ENCODE data around the gene ECI1.
"Not testable (repeated sequence)": the region's sequence is repeated elsewhere in the genome, so short reads cannot be mapped to it uniquely, and the experiment has no call there.

ECI1 gene

DNA sequence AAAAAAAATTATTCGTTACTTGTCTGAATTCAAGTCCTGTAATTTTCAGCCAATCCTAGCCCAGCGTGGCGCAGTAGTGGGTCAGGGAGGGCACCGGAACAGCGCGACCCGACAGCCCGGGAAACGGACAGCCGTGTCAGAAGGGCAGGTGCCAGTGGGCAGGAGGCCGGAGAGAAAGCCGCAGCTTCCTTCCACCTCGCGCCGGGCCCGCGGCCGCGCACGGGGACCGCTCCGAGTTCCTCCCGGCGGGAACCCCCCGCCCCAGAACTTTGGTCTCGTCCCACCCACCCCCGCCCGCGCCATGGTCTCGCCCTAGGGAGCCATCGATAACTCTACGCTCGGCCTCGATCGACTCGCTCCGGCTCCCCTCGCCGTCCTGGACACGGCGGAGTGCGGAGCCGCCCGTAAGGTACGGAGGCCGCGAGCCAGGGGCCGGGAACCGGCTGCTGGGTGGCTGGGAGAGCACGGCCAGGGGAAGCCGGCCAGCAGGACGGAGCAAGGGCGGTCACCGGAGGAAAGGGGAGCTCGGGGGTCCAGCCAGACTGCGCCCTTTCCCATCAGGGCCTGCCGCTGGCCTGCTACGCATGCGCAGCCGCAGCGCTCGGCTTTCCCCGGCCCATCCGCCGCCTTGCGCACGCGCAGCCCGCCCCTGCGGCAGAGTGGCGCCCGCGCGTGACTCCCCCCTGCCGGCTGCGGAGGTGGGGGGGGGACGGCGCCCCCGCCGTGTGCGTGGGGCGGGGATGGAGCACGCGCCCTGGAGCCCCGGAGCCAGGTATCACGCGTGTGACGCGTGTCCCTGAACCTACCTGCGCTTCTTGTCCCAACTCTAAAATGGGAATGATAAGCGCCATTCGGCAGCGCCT is 46.1 kb downstream of the ECI1 start, which contains the start of gene MLST8:
Gene MLST8, plus strand, starts transcription at position 351 of the 863 bp plus-strand sequence. CDS start 632 bp downstream, outside the sequence.
- H4K20me1 ChIP-seq (ENCODE audit: insufficient read depth, low read length), result no peaks in the 10 kb centered on the region
- no peak for TF ChIP-seq EZH2 (IDR thresholded peaks at IDR 0.05; ENCODE audit: borderline replicate concordance, low read length)
- no peak; the same call in 1 of the 2 replicates for TF ChIP-seq CTCF (IDR thresholded peaks at IDR 0.05; ENCODE audit: low read length)
- H3K9me2 ChIP-seq (ENCODE audit: low read depth, low read length), result no peaks in the 10 kb centered on the region
- H3K27ac ChIP-seq (ENCODE audit: low read depth, low read length, poor library complexity, severe bottlenecking), result peak within 1 kb of the TSS; percentile 55
- no peaks in the 10 kb centered on the region for H3K79me2 ChIP-seq (ENCODE audit: insufficient read depth, low read length)
- H3K9me3 ChIP-seq (ENCODE audit: low read length), result no peaks in the 10 kb centered on the region
- peaks cover 7% of the 10 kb centered on the region; the same call in 1 of the 2 replicates for H3K27me3 ChIP-seq (ENCODE audit: insufficient read depth, low read length)
- peaks cover 22% of the 10 kb centered on the region for H3K4me1 ChIP-seq (ENCODE audit: insufficient read depth, low read length, severe bottlenecking)
- H3K9ac ChIP-seq (ENCODE audit: low read length), result peak within 1 kb of the TSS; percentile 96
- peak within 1 kb of the TSS; percentile 51; the same call in 1 of the 2 replicates for H2AFZ ChIP-seq (ENCODE audit: low read length)
- H3K36me3 ChIP-seq (ENCODE audit: insufficient read depth, low read length), result peaks cover 33% of the 10 kb centered on the region; the same call in 1 of the 2 replicates
- peak within 1 kb of the TSS; percentile 96 for H3K4me2 ChIP-seq (ENCODE audit: low read length)
- peak within 1 kb of the TSS; percentile 90 for H3K4me3 ChIP-seq (ENCODE audit: low read depth, low read length, poor library complexity, severe bottlenecking)
- no peaks in the 10 kb centered on the region; the same call in 1 of the 2 replicates for H3F3A ChIP-seq (ENCODE audit: insufficient read depth, low read length)

DNA sequence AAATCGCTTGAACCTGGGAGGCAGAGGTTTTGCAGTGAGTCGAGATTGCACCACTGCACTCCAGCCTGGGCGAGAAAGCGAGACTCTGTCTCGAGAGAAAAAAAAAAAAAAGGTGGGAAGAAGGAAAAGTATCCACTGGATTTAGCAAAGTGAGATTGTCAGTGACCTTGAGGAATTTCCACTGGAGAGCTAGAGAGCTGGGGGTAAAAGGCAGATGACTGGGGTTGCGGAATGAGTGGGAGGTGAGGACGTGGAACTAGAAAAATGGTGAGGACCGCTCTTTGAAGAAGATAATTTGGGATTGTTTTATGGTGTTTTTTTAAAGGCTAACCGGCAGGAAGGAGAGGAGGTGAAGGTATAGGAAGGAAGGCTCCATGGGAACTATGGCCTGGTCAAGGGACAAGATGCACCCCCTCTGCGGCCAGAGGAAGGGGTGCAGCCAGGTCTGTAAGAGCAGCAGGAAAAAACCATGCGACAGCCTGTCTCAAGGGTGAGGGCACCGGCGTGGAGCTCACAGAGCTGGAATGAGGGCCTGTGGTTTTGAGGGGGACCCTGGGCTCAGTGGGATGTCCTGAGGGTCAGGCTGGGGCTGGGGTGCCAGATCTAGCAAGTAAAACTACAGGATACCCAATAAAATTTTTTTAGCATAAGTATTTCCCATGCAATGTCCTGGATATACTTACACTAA is 46.8 kb downstream of the ECI1 start:
- Histone ChIP-seq H3K4me2 (ENCODE audit: low read length) (peak overlapping the region; percentile 96), H3K36me3 (ENCODE audit: insufficient read depth, low read length) (peaks cover 30% of the 10 kb centered on the region; the same call in 1 of the 2 replicates), H3F3A (ENCODE audit: insufficient read depth, low read length) (no peaks in the 10 kb centered on the region; the same call in 1 of the 2 replicates), H3K4me3 (ENCODE audit: low read depth, low read length, poor library complexity, severe bottlenecking) (peak overlapping the region; percentile 90), H3K9me3 (ENCODE audit: low read length) (no peaks in the 10 kb centered on the region), H2AFZ (ENCODE audit: low read length) (peak overlapping the region; percentile 51; the same call in 1 of the 2 replicates), H4K20me1 (ENCODE audit: insufficient read depth, low read length) (no peaks in the 10 kb centered on the region), H3K4me1 (ENCODE audit: insufficient read depth, low read length, severe bottlenecking) (peaks cover 22% of the 10 kb centered on the region), H3K9ac (ENCODE audit: low read length) (peak overlapping the region; percentile 96), H3K9me2 (ENCODE audit: low read depth, low read length) (no peaks in the 10 kb centered on the region), H3K79me2 (ENCODE audit: insufficient read depth, low read length) (no peaks in the 10 kb centered on the region), H3K27me3 (ENCODE audit: insufficient read depth, low read length) (peaks cover 12% of the 10 kb centered on the region; the same call in 1 of the 2 replicates), H3K27ac (ENCODE audit: low read depth, low read length, poor library complexity, severe bottlenecking) (no peak overlapping the region)
- TF ChIP-seq EZH2 (IDR thresholded peaks at IDR 0.05; ENCODE audit: borderline replicate concordance, low read length), result no peak
- TF ChIP-seq CTCF (IDR thresholded peaks at IDR 0.05; ENCODE audit: low read length), result no peak

GRCh38 chr16:2203119-2203688 is 48.2 kb downstream of the ECI1 start:
- not testable (repeated sequence) for H3K9me2 ChIP-seq (ENCODE audit: low read depth, low read length); H4K20me1 ChIP-seq (ENCODE audit: insufficient read depth, low read length)

More at GRCh38 chr16:2203119-2203688, 48.2 kb downstream of the ECI1 start:
- H3K79me2 ChIP-seq (ENCODE audit: insufficient read depth, low read length); H3K4me2 ChIP-seq (ENCODE audit: low read length); H3K27ac ChIP-seq (ENCODE audit: low read depth, low read length, poor library complexity, severe bottlenecking); H2AFZ ChIP-seq (ENCODE audit: low read length); H3K4me3 ChIP-seq (ENCODE audit: low read depth, low read length, poor library complexity, severe bottlenecking); H3K9ac ChIP-seq (ENCODE audit: low read length); H3F3A ChIP-seq (ENCODE audit: insufficient read depth, low read length); H3K9me3 ChIP-seq (ENCODE audit: low read length): not testable (repeated sequence)
- peaks cover 16% of the 10 kb centered on the region; the same call in 1 of the 2 replicates for H3K36me3 ChIP-seq (ENCODE audit: insufficient read depth, low read length)
- peaks cover 12% of the 10 kb centered on the region; the same call in 1 of the 2 replicates for H3K27me3 ChIP-seq (ENCODE audit: insufficient read depth, low read length)
- H3K4me1 ChIP-seq (ENCODE audit: insufficient read depth, low read length, severe bottlenecking), result peaks cover 22% of the 10 kb centered on the region
